IMR-90 (cell line): ENCODE results near the gene C17orf100. TPM values are rescaled to one million over a fixed set of nuclear protein-coding genes. Genes with fewer than 3 reads are reported as not detected.

ENCODE experiments used
- ATAC-seq: fragments of 200-7000 bp; cut with Tn5 transposase; 2 replicates; pipeline ENCODE4 v1.9.1; 2020; ENCODE audit warnings: low read depth, mild to moderate bottlenecking, moderate library complexity
- BruUV-seq: library from RNA; stranded (reverse); fragments of 400-500 nt; replicated peaks from 2 replicates; lab custom pipeline; 2021; lab: Mats Ljungman, UMichigan
- CTCF ChIA-PET: fragments of 300-600 bp; formaldehyde crosslinking; extraction: SDS; loops from one replicate; lab custom pipeline; 2021; ENCODE audit warnings: antibody characterized with exemption; lab: Yijun Ruan, JAX
- POLR2A ChIA-PET: fragments of 300-600 bp; sonication (Branson Sonifier 250); formaldehyde crosslinking; loops from one replicate; lab custom pipeline; 2022; ENCODE audit warnings: antibody characterized with exemption; ENCODE audit not compliant: unreplicated experiment; lab: Charles Lee
- DNase-seq: peaks from one replicate; pipeline ENCODE4 v3.0.0; 2013
- H2AFZ ChIP-seq: replicated peaks from 2 replicates; pipeline ENCODE3; 2013; ENCODE audit warnings: low read length, mild to moderate bottlenecking; ENCODE audit not compliant: poor library complexity
- H2AK5ac ChIP-seq: 2 replicates; pipeline ENCODE4 v1.6.1; 2013; ENCODE audit warnings: low read depth, low read length, inconsistent platforms
- H2AK9ac ChIP-seq: replicated peaks from 2 replicates; pipeline ENCODE3; 2013; ENCODE audit warnings: mild to moderate bottlenecking, low read depth, low read length, moderate library complexity; ENCODE audit not compliant: poor library complexity
- H2BK120ac ChIP-seq: 2 replicates; pipeline ENCODE4 v1.6.1; 2013; ENCODE audit warnings: low read depth, low read length, inconsistent platforms
- H2BK15ac ChIP-seq: 3 replicates; pipeline ENCODE4 v1.6.1; 2013; ENCODE audit warnings: low read depth, low read length, inconsistent platforms
- H2BK20ac ChIP-seq: 2 replicates; pipeline ENCODE4 v1.6.1; 2013; ENCODE audit warnings: low read depth, mild to moderate bottlenecking, inconsistent platforms, low read length, moderate library complexity
- H2BK5ac ChIP-seq: 2 replicates; pipeline ENCODE4 v1.6.1; 2013; ENCODE audit warnings: mild to moderate bottlenecking, low read depth, low read length, inconsistent platforms; ENCODE audit not compliant: poor library complexity, severe bottlenecking
- H3K14ac ChIP-seq: replicated peaks from 2 replicates; pipeline ENCODE4 v1.6.1; 2013; ENCODE audit warnings: low read depth, low read length, inconsistent platforms
- H3K18ac ChIP-seq: 2 replicates; pipeline ENCODE4 v1.6.1; 2013; ENCODE audit warnings: low read depth, low read length, control low read depth
- H3K23ac ChIP-seq: 2 replicates; pipeline ENCODE4 v1.6.1; 2013; ENCODE audit warnings: low read depth, low read length, inconsistent platforms
- H3K27ac ChIP-seq: 2 replicates; pipeline ENCODE4 v1.5.1; 2013; ENCODE audit warnings: mild to moderate bottlenecking, control low read depth, low read length; ENCODE audit not compliant: insufficient read depth
- H3K27me3 ChIP-seq: 2 replicates; pipeline ENCODE4 v1.6.1; 2013; ENCODE audit warnings: low read length; ENCODE audit not compliant: control insufficient read depth, insufficient read depth
- H3K36me3 ChIP-seq: 2 replicates; pipeline ENCODE4 v1.6.1; 2013; ENCODE audit warnings: low read length, mixed read lengths; ENCODE audit not compliant: control insufficient read depth, insufficient read depth
- H3K4ac ChIP-seq: 2 replicates; pipeline ENCODE4 v1.6.1; 2013; ENCODE audit warnings: low read depth, low read length, inconsistent platforms
- H3K4me1 ChIP-seq: 2 replicates; pipeline ENCODE4 v1.6.1; 2013; ENCODE audit warnings: low read length, mixed read lengths; ENCODE audit not compliant: control insufficient read depth, insufficient read depth
- H3K4me2 ChIP-seq: 2 replicates; pipeline ENCODE4 v1.6.1; 2013; ENCODE audit warnings: low read depth, mild to moderate bottlenecking, control low read depth, low read length, moderate library complexity
- H3K4me3 ChIP-seq: 2 replicates; pipeline ENCODE4 v1.5.1; 2013; ENCODE audit warnings: low read depth, mild to moderate bottlenecking, control low read depth, low read length, moderate library complexity; ENCODE audit not compliant: insufficient read depth
- H3K56ac ChIP-seq: 2 replicates; pipeline ENCODE4 v1.6.1; 2013; ENCODE audit warnings: low read length, inconsistent platforms; ENCODE audit not compliant: insufficient read depth; ENCODE audit errors: extremely low read depth
- H3K79me1 ChIP-seq, 2 experiments: 2 replicates each; pipeline ENCODE4 v1.6.1; 2013; ENCODE audit warnings: low read length in 2 of 2, inconsistent platforms in 1 of 2, low read depth in 1 of 2
- H3K9ac ChIP-seq: 2 replicates; pipeline ENCODE4 v1.6.1; 2013; ENCODE audit warnings: low read depth, low read length, control low read depth
- H3K9me1 ChIP-seq: 2 replicates; pipeline ENCODE4 v1.6.1; 2013; ENCODE audit warnings: low read length, inconsistent platforms; ENCODE audit not compliant: insufficient read depth
- H3K9me3 ChIP-seq: 2 replicates; pipeline ENCODE4 v1.6.1; 2013; ENCODE audit warnings: low read length; ENCODE audit not compliant: control insufficient read depth, insufficient read depth
- H4K20me1 ChIP-seq: 2 replicates; pipeline ENCODE4 v1.6.1; 2013; ENCODE audit warnings: low read length, inconsistent platforms; ENCODE audit not compliant: insufficient read depth
- H4K5ac ChIP-seq: 2 replicates; pipeline ENCODE4 v1.6.1; 2013; ENCODE audit warnings: mild to moderate bottlenecking, low read depth, low read length, control low read depth
- H4K8ac ChIP-seq, 2 experiments: 2 replicates each; pipeline ENCODE4 v1.6.1; 2013; ENCODE audit warnings: low read depth in 2 of 2, low read length in 2 of 2, control low read depth in 1 of 2, inconsistent platforms in 1 of 2
- H4K91ac ChIP-seq: 2 replicates; pipeline ENCODE4 v1.6.1; 2013; ENCODE audit warnings: low read depth, low read length, inconsistent platforms; ENCODE audit not compliant: insufficient read depth
- BHLHE40 ChIP-seq: fragments of 150-350 bp; IDR thresholded peaks from 2 replicates; pipeline ENCODE4 v1.6.1; 2016; ENCODE audit warnings: mild to moderate bottlenecking, low read depth, low read length
- CEBPB ChIP-seq: IDR thresholded peaks from 2 replicates; pipeline ENCODE4 v1.6.1; 2012; ENCODE audit warnings: low read depth, low read length, improper control_type of control experiment
- CHD1 ChIP-seq: IDR thresholded peaks from 2 replicates; pipeline ENCODE4 v1.6.1; 2012; ENCODE audit warnings: low read depth, low read length, improper control_type of control experiment
- CTCF ChIP-seq: conservative IDR thresholded peaks from 2 replicates; pipeline ENCODE4 v1.5.1; 2012; ENCODE audit warnings: mild to moderate bottlenecking, low read depth, low read length, improper control_type of control experiment
- ELK1 ChIP-seq: fragments of 150-350 bp; IDR thresholded peaks from 2 replicates; pipeline ENCODE4 v1.6.1; 2016; ENCODE audit warnings: low read depth, mild to moderate bottlenecking, low read length, moderate library complexity, borderline replicate concordance
- FOS ChIP-seq: fragments of 150-350 bp; IDR thresholded peaks from 2 replicates; pipeline ENCODE4 v1.6.1; 2016; ENCODE audit warnings: low read depth, low read length
- MAFK ChIP-seq: IDR thresholded peaks from 2 replicates; pipeline ENCODE4 v1.6.1; 2012; ENCODE audit warnings: low read depth, low read length, improper control_type of control experiment
- MAZ ChIP-seq: IDR thresholded peaks from 2 replicates; pipeline ENCODE4 v1.6.1; 2012; ENCODE audit warnings: low read depth, mild to moderate bottlenecking, low read length, improper control_type of control experiment, moderate library complexity, borderline replicate concordance
- MXI1 ChIP-seq: IDR thresholded peaks from 2 replicates; pipeline ENCODE4 v1.6.1; 2012; ENCODE audit warnings: low read depth, mild to moderate bottlenecking, low read length, moderate library complexity, borderline replicate concordance
- NFE2L2 ChIP-seq: fragments of 150-350 bp; IDR thresholded peaks from 2 replicates; pipeline ENCODE4 v1.6.1; 2016; ENCODE audit warnings: low read depth, mild to moderate bottlenecking, low read length
- POLR2A ChIP-seq: IDR thresholded peaks from 2 replicates; pipeline ENCODE4 v1.6.1; 2012; ENCODE audit warnings: mild to moderate bottlenecking, low read depth, low read length
- RAD21 ChIP-seq: IDR thresholded peaks from 2 replicates; pipeline ENCODE4 v1.6.1; 2012; ENCODE audit warnings: low read length, improper control_type of control experiment
- RCOR1 ChIP-seq: IDR thresholded peaks from 2 replicates; pipeline ENCODE4 v1.6.1; 2012; ENCODE audit warnings: mild to moderate bottlenecking, low read length, improper control_type of control experiment; ENCODE audit not compliant: insufficient replicate concordance
- RFX5 ChIP-seq: IDR thresholded peaks from 2 replicates; pipeline ENCODE4 v1.8.0; 2012; ENCODE audit warnings: low read depth, mild to moderate bottlenecking, low read length, moderate library complexity
- SMC3 ChIP-seq: fragments of 150-350 bp; IDR thresholded peaks from 2 replicates; pipeline ENCODE4 v1.6.1; 2016; ENCODE audit warnings: low read depth, mild to moderate bottlenecking, antibody characterized with exemption, low read length, moderate library complexity
- USF2 ChIP-seq: fragments of 150-350 bp; IDR thresholded peaks from 2 replicates; pipeline ENCODE4 v1.6.1; 2017; ENCODE audit warnings: mild to moderate bottlenecking, antibody characterized with exemption, low read length, low read depth
- WGBS, 2 experiments: methylation state at CpG; one replicate each; pipeline versions ENCODE4 v1.1.5 to v1.1.7; 2013; ENCODE audit warnings: missing lambda C conversion rate in 2 of 2; ENCODE audit not compliant: insufficient read length in 1 of 2; ENCODE audit errors: extremely low coverage in 2 of 2; 5-methylcytosine and 5-hydroxymethylcytosine counted together
- dilution Hi-C: fragments of 300-500 bp; cut with HindIII; formaldehyde crosslinking; loops from one replicate; pipeline ENCODE4 v1.14.3; 2018; ENCODE audit warnings: low sequenced_read_pairs; ENCODE audit not compliant: unreplicated experiment
- in situ Hi-C: fragments of 300-500 bp; cut with MboI; formaldehyde crosslinking; loops from 3 replicates; pipeline ENCODE4 v1.14.3; 2019; ENCODE audit warnings: low sequenced_read_pairs, inconsistent platforms, mixed read lengths
- intact Hi-C: fragments of 100-400 bp; cut with micrococcal nuclease; formaldehyde crosslinking; loops from 2 replicates; pipeline ENCODE4 v1.10.0; 2022
- polyA plus RNA-seq, 3 experiments: library from polyadenylated mRNA; depleted of rRNA; stranded (reverse); fragments of >200 nt; gene quantifications; 2 replicates each; pipeline ENCODE4 v1.2.3, GENCODE V29; 2012; ENCODE audit warnings: low replicate concordance in 1 of 3
- total RNA-seq: library from RNA; depleted of rRNA; stranded (reverse); fragments of >200 nt; gene quantifications from 2 replicates; pipeline ENCODE4 v1.2.3, GENCODE V29; 2012

The C17orf100 gene
- total and polyA plus RNA-seq, 2 of the 4 experiments (the other 2 are of a cell fraction): 0.18 to 1.8 TPM

- in situ Hi-C loops (no loop called here), intact Hi-C loops (no loop called here), dilution Hi-C loops (no loop called here)
- Histone ChIP-seq H3K79me1 (no peaks in the 10 kb centered on the region), H2AFZ (no peak overlapping the region), H3K4ac (no peak overlapping the region), H4K5ac (no peak overlapping the region), H3K27ac (no peak overlapping the region), H3K56ac (no peak overlapping the region), H3K4me1 (no peaks in the 10 kb centered on the region), H3K9me3 (no peaks in the 10 kb centered on the region), H3K4me2 (no peak overlapping the region), H2BK20ac (no peak overlapping the region), H2BK15ac (no peak overlapping the region), H2AK5ac (no peak overlapping the region), H2BK5ac (no peak overlapping the region), H4K91ac (no peak overlapping the region), H4K20me1 (no peaks in the 10 kb centered on the region), H4K8ac (no peak overlapping the region), H3K18ac (no peak overlapping the region), H2AK9ac (no peak overlapping the region), H3K36me3 (no peaks in the 10 kb centered on the region), H3K14ac (no peak overlapping the region), H3K9ac (no peak overlapping the region), H3K27me3 (peaks cover 15% of the 10 kb centered on the region), H3K4me3 (no peak overlapping the region), H2BK120ac (no peak overlapping the region), H3K9me1 (no peaks in the 10 kb centered on the region), H3K23ac (no peak overlapping the region)
- BruUV-seq: no TSS peak
- ATAC-seq (no peak), DNase-seq (no peak)
- POLR2A ChIA-PET: no interaction called here
- TF ChIP-seq NFE2L2: no peak
- no peak for TF ChIP-seq MAFK
- TF ChIP-seq RCOR1: no peak
- no peak for TF ChIP-seq ELK1
- TF ChIP-seq SMC3: no peak
- TF ChIP-seq CTCF: no peak
- no peak for TF ChIP-seq USF2
- no peak for TF ChIP-seq MXI1
- TF ChIP-seq BHLHE40: no peak
- TF ChIP-seq RFX5: no peak
- no peak for TF ChIP-seq FOS
- TF ChIP-seq RAD21: no peak
- TF ChIP-seq POLR2A: no peak
- no peak for TF ChIP-seq CEBPB
- TF ChIP-seq CHD1: no peak
- TF ChIP-seq MAZ: no peak
- WGBS, 2 experiments: no CpG with 5 or more reads among the region's 4 CpGs
- CTCF ChIA-PET: no interaction called here
These were observed 30.8 kb downstream of the C17orf100 start for GRCh38 chr17:6682339-6682738.
